ENCODE measurements around the gene COG4.
"Not testable (repeated sequence)": the region's sequence is repeated elsewhere in the genome, so short reads cannot be mapped to it uniquely, and the experiment has no call there.

Gene COG4

DNA sequence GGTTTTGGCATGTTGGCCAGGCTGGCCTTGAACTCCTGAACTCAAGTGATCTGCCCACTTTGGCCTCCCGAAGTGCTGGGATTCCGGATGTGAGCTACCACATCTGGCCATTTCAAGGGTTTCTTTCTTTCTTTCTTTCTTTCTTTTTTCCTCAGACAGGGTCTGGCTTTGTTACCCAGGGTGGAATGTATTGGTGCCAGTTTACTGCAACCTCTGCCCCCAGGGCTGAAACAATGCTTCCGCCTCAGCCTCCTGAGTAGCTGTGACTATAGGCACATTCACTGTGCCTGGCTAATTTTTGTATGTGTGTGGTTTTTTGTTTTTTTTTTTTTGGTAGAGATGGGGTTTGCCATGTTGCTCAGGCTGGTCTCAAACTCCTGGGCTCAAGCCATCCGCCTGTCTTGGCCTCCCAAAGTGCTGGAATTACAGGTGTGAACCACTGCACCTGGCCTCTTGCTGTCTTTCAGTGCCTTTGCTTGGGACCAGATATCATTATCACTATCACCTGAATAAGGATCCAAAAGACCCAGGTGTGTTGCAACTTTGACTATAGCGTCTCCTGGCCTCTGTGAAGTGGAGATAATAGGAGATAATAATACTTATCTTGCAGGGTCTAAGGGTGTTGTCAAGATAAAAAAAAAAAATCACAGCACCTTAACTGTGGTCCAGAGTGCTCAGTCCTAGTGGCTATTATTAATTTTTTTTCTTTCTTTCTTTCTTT lies 65.7 kb downstream of the COG4 start:
- DNase-seq (ENCODE audit: low read depth in 4 of 4, low spot score in 1 of 4), result no peak

DNA sequence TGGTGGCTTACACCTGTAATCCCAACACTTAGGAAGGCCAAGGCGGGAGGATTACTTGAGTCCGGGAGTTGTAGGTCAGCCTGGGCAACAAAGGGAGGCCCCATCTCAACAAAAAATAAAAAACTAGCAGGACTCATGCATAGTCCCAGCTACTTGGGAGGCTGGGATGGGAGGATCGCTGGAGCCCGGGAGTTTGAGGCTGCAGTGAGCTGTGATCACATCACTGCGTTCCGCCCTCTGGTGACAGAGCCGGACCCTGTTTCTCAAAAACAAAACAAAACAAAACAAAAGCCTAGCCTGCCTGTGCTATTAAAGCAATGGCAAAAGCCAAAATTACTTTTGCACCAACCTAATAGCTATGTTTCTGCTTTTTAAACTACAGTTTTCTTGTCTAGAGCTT lies 67.4 kb downstream of the COG4 start:
- no peak for DNase-seq (ENCODE audit: low read depth in 4 of 4, low spot score in 1 of 4)

DNA sequence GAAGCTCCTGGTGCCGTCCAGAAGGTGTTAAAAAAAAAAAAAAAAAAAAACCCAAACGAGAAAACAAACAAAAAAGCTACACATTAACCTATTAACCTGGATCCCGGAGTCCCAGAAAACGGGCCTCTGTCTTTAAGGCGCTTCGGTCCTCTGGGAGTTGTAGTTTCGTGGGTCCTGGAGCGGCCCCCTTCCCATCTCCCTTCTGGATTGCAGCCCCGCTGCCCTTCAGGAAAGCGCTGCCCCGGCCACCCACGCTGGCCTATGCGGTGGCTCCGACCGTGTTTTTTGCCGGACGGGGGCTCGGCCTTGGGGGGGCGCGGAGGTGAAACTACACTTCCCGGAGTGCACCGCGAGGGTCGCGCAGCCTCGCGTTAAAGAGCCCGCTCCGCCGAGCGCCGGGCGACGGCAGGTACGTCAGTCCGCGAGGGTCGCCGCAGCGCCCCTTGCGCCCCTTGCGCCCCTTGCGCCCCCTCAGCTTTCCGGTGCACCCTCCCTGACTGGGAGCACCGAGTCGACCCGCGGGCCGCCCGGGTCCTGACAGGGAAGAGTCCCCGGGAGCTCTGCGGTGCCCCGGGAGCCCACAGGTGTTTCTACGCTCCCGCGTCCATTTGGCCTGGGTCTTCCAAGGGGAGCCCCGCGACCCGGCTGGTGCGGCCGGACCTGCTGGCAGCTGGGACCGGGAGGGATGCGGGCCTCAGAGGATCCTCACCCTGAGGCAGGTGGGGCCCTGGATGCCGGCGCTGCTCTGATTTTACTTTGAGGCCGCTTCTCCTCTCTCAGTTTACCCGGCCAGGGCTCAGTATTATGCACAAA lies 68.9 kb downstream of the COG4 start, which contains the start of gene FCSK:
TSS of gene FCSK (plus strand) at position 374 of the 813 bp plus-strand sequence. CDS start 8,596 bp downstream, outside the sequence.
- peak; percentile 43 to 56 (median 49) for DNase-seq (ENCODE audit: low read depth in 4 of 4, low spot score in 1 of 4)

DNA sequence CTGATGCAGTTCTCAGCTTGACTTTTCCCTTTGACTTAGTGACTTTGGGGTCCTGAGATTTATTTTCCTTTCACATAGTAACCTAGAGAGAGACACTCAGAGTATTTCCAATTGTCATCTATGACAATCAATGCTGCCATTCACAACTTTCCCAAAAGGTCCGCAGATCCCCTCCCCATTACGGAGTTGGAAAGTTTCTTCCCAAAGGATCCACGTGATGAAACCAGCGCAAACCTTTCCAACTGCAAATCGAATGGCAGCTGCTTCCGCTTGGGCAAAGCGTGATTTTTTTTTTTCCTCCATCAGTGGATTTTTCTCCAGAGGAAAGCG lies 69.5 kb downstream of the COG4 start:
- no peak for DNase-seq (ENCODE audit: low read depth in 4 of 4, low spot score in 1 of 4)

DNA sequence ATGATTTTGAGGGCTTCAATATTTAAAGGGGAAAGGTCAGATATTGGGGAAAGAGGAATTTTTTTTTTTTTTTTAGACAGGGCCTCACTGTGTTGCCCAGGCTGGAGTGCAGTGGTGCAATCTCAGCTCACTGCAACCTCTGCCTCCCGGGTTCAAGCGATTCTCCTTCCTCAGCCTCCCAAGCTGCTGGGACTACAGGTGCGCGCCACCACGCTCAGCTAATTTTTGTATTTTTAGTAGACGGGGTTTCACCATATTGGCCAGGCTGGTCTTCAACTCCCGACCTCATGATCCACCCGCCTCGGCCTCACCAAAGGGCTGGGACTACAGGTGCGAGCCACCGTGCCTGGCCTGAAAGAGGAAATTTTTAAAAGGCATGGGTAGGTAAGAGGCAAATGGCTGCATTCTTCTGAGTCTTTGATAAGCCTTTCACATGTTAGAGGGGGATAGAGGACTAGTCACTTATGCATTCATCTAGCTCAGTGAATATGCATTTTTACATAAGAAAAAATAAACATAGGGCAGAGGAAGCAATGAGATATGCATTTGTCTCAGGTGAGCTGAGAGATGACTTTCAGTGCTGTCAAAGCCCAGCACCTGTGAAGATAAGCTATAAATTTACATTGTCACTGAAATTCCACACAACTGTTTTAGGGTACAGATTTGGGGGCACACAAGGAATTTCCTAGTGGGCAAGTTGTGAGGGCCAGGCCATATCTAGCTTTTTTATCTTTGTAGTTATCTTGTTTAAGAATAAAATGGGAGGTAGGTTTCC lies 70.0 kb downstream of the COG4 start:
- DNase-seq (ENCODE audit: low read depth in 4 of 4, low spot score in 1 of 4), result no peak

DNA sequence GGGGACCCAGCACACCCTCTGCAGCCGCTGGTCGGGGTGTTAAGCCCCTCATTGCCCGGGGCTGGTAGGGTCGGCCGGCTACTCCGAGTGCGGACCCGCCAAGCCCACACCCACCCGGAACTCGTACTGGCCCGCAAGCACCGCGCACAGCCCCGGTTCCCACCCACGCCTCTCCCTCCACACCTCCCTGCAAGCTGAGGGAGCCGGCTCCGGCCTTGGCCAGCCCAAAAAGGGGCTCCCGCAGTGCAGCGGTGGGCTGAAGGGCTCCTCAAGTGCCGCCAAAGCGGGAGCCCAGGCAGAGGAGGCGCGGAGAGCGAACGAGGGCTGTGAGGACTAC lies 72.4 kb downstream of the COG4 start:
- not testable (repeated sequence) for DNase-seq (ENCODE audit: low read depth in 4 of 4, low spot score in 1 of 4)

DNA sequence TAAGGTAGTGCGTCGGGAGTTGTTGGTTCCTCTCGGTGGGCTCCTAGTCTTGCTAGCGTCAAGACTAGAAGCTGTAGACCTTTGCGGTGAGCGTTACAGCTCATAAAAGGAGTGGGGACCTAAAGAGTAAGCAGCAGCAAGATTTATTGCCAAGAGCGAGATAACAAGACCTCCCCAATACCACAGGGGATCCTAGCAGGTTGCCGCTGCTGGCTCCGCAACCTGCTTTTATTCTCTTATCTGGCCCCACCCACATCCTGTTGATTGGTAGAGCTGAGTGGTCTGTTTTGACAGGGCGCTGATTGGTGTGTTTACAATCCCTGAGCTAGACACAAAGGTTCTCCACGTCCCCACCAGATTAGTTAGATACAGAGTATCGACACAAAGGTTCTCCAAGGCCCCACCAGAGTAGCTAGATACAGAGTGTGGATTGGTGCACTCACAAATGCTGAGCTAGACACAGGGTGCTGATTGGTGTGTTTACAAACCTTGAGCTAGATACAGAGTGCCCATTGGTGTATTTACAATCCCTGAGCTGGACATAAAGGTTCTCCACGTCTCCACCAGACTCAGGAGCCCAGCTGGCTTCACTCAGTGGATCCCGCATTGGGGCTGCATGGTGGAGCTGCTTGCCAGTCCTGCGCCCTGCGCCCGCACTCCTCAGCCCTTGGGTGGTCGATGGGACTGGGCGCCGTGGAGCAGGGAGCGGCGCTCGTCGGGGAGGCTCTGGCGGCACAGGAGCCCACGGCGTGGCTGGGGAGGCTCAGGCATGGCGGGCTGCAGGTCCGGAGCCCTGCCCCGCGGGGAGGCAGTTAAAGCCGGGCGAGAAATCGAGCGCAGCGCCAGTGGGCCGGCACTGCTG lies 73.0 kb downstream of the COG4 start:
- DNase-seq (ENCODE audit: low read depth in 4 of 4, low spot score in 1 of 4), result not testable (repeated sequence)

DNA sequence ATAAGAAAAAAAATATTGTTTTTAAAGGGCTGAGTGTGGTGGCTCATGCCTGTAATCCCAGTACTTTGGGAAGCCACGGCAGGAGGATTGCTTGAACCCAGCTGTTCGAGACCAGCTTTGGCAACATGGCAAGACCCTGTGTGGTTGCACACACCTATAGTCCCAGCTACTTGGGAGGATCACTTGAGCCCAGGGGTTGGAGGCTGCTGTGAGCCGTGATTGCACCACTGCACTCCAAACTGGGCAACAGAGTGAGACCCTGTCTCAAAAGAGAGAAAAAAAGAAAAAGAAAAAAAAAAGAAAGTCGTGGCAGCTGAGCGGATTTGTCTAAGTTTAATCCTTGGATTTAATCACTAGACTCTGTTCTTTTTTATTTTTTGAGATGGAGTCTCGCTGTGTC lies 75.3 kb downstream of the COG4 start:
- no peak for DNase-seq (ENCODE audit: low read depth in 4 of 4, low spot score in 1 of 4)

DNA sequence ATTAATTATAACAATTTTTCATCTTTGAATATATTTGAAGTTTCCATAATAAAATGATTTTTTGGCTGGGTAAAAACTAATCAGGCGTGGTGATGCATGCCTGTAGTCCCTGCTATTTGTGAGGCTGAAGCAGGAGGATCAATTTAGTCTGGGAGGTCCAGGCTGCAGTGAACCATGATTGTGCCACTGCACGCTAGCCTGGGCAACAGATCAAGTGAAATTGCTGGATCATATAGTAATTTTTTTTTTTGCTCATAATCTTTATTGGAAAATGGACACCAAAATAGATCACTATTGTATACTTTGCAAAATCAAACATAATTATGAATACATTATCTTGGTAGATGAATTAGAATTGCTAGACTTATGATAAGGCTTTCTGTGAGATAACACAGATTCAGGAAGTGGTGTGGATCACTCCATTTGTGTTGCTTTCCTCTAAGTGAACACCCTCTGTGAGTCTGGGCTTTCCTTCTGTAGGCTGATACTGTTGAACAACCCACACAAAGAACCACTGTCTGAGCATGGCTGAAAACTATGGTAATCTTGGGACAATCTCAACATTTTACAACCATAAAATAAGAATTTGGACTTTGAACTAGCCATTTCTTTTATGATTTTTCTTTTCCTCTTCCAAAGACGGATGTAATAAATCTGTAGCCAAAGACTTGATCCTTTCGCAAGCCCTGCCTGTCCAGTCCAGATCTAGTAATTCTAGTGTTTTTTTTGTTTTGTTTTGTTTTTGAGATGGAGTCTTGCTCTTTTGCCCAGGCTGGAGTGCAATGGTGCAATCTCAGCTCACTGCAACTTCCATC lies 78.9 kb downstream of the COG4 start:
- DNase-seq (ENCODE audit: low read depth in 4 of 4, low spot score in 1 of 4), result no peak

DNA sequence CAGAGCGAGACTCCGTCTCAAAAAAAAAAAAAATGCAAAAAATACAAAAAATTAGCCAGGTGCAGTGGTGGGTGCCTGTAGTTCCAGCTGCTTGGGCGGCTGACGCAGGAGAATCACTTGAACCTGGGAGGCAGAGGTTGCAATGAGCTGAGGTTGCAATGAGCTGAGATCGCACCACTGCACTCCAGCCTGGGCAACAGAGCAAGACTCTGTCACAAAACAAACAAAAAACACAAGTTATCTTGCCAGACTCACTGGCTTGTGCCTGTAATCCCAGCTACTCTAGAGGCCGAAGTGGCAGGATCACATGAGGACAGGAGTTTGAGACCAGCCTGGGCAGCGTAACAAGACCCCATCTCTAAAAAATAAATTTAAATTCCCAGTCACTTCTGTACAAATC lies 81.0 kb downstream of the COG4 start:
- DNase-seq (ENCODE audit: low read depth in 4 of 4, low spot score in 1 of 4), result no peak

DNA sequence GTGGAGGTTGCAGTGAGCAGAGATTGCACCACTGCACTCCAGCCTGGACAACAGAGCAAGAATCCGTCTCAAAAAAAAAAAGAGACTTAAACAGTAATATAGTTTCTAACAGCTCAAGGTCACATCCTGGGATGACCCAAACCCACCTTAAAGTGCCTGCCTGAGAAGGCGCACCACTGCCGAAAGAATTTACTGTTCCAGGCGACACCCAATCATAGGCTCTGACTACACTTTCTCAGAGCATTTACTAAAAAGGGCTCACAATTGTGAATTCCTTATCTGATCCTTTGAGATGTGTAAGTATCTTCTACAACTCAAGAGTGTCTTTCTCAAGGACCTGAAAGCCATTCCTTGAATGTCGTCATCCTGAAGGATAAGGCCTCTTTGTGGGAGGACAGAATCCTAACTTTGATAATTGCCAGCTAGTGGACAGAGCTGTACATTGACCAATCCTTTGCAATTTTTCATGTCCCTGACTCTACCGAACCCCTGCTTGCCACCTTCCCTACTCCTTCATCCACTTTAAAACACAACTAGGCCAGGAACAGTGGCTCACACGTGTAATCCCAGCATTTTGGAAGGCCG lies 81.9 kb downstream of the COG4 start:
- no peak for DNase-seq (ENCODE audit: low read depth in 4 of 4, low spot score in 1 of 4)

DNA sequence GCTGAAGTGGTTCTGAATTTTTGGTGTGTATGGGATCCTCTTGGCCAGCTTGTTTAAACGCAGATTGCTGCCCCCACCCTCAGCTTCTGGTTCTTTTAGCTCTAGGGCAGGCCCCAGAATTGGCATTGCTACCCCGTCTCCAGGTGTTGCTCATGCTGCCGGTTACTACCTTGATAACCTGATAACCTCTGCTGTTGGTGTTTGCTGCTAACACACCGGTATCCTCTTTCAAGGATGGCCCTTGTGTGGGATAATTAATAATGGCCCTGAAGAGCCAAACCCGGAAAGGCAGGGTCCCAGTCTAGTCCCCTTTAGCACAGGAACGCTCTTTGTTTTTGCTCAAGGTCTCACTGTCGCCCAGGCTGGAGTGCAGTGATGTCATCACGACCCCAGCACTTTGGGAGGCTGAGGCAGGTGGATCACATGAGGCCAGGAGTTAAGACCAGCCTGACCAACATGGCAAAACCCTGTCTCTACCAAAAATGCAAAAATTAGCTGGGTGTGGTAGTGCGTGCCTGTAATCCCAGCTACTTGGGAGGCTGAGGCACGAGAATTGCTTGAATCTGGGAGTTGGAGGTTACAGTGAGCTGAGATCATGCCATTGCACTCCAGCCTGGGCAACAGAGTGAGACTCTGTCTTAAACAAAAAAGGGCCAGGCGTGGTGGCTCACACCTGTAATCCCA lies 83.2 kb downstream of the COG4 start:
- no peak for DNase-seq (ENCODE audit: low read depth in 4 of 4, low spot score in 1 of 4)

DNA sequence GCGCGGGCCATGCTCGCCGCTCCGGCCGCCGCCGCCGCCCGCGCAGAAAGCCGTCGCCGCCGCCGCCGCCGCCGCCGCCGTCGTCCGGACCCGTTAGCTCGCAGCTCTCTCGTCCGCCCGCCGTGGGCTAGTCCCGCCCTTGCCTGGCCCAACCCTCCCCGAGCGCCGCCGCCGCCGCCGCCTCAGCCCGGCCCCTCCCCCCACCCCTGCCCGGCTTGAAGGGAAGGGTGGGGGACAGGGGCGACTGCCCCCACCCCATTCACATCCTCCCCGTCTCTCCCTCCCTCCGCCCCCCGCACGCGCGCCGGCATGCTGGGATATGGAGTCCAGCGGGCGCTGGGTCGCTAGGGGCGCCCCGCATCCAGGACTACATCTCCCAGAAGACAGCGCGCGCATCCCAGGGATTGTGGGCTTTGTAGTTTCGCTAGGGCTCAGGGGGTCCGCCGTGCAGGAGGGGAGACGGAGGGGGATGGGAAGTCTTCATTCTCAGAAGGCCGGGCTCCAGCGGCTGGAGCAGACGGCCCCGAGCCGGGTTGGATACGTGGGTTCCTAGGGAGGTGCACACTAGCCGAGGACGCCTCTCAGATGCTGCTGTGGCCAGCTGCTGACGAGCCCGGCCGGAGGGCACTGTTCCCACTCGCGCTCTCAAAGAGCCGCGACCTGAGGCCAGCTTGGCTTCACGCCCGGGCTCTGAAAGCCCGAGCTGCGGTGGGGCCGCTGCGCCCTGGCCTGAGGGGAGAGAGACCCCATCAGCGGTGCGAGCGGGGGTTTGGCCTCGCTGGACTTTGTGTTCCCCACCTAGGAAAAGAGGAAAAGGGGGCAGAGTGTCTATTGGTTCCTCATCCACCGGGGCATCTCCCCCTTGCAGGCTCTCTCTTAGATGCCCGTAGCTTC lies 84.1 kb downstream of the COG4 start, which contains the start of gene ST3GAL2:
TSS of gene ST3GAL2 (minus strand) at position 132 of the 894 bp plus-strand sequence. CDS start 40,570 bp downstream, outside the sequence.
- peak; percentile 79 to 93 (median 84) for DNase-seq (ENCODE audit: low read depth in 4 of 4, low spot score in 1 of 4)

DNA sequence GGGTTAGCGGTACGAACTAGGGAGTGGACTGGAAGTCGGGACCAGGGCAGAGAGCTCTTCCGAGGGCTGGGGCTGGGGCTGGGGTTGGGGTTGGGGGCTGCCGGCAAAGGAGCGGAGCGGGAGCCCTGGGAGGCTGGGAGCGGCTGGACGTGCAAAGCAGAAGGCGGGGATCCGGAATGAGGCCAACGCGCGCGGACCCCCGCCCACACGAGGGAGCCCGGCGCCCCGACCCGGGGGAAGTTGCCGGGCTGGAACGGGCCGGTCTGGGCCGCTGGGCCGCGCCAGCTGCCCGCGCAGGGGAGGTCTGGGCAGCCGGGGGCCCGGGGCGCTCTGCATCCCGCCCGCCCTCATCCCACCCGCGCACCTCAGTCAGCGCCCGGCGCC lies 84.8 kb downstream of the COG4 start:
- no peak for DNase-seq (ENCODE audit: low read depth in 4 of 4, low spot score in 1 of 4)

DNA sequence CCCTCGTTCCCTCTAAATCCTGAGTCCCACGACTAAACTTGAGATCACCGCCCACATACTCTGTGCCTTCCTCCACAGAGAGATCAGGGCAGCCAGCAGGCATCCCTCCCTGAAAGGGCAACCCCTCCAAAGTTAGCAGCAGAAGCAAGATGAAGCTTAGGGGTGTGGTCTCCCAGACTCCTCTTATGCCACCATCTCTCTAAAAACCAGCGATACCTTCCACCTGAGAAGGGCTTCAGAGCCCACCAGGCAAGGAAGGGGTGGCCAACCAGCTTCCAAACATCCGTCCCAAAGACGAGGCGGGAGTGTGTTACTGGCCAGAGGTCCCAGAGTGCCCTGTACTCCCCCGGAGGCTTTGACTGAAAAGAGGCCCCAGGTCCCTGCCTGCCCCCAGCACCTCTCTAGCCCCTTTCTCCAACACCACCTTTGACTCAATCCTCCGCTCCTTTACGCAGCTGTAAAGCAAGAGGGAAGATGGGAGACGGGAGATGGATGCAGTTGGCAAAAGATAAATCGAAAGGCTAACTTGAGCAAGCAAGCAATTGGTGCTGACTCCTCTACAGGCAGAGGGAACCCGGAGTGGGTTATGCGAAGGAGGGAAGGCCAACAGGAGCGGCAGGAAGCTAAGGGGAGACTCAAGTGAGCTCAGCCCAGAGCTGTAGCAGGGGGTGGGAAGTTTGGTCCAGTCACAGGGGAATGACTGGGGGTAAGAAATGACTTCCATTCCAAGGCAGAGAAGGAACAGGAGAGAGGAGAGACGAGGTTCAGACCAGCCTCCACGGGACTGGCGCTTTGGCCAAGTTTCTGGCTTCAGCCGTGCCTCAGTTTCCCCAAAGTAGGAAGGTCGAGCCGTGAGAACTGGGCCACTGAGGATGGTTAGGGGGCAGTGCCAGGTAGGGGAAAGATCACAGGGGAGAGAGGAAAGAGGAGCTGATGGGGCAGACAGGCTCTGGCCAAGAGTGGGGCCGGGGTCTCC lies 85.5 kb downstream of the COG4 start:
- DNase-seq (ENCODE audit: low read depth in 4 of 4, low spot score in 1 of 4), result no peak

DNA sequence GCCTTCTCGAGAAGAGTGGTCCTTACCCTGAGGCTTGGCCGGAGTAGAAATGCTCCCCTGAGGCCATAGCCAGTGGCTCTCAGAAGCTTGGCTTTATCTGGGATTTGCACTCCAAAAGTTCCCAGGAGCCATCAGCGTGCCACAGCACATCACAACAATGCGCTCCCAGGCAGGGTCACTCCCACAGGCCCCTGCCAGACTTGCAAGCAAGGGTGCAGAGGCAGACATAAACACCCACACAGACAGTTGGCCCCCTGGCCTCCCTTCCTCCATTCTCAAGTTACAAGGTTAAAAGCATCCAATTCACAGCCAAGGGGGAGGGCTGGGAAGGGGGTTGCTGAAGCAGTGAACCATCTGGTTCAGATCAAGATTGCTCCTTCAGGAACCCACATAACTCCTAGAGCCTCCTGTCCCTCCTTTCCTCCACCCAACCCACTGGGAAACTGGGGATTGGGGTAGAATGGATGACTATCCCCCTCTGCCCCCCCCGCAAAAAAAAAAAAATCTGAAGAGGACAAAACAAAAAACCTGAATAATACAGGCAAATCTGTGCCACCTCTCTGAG lies 86.3 kb downstream of the COG4 start:
- no peak for DNase-seq (ENCODE audit: low read depth in 4 of 4, low spot score in 1 of 4)
